ENCODE data around the gene NKAIN2. TPM values are rescaled to one million over a fixed set of nuclear protein-coding genes. Genes with fewer than 3 reads are reported as not detected.

NKAIN2 gene
- total and polyA plus RNA-seq, 2 donors (not counting 3 experiments of a cell fraction or from before 2014, with no cell fraction given) = 0.03 TPM; not detected in 1

DNA sequence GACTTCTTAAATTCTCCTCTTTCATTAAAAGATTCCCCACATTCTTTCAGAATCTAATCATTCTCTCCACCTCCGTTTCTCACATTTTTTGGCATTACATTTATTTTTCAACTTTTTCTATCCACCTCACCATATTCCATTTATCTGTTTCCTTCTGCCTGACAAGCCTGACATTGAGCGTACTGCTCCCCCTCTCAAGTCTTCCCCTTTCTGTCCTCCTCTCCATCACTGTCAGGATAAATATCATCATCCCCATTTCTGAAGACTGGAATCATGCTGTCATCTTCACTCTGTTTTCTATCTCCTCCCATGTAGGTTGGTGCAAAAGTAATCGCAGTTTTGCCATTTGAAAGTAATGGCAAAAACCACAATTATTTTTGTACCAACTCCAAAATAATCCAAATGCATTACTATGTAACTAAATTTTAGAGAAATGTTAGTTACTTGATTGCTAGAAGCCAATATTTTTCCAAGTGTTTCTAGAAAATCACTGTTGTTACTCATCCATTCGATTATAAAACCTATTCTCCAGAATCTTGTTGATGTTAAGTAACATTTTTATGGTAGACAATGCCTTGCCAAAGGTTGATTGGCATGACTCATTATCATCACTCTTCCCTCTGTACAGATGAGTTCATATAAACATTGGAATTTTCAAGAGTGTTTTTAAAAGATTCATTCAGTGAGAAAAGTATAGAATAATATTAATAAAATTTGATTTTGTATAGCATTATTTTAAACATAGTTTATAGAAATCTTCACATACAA lies 866.2 kb downstream of the NKAIN2 start:
- ChIA-PET CTCF (no interaction called here), POLR2A (no interaction called here)
- H3K4me2 ChIP-seq (ENCODE audit: insufficient read depth, low read length) = no peak overlapping the region
- no peaks in the 10 kb centered on the region for H3K79me2 ChIP-seq (ENCODE audit: control insufficient read depth, insufficient read depth, low read length)
- no peaks in the 10 kb centered on the region for H4K20me1 ChIP-seq (replicated peaks; ENCODE audit: control insufficient read depth, extremely low read depth, insufficient read depth, low read length)
- no peaks in the 10 kb centered on the region for H3K36me3 ChIP-seq (ENCODE audit: control insufficient read depth in 2 of 2, extremely low read depth in 1 of 2, insufficient read depth in 2 of 2, low read length in 2 of 2)
- no peak overlapping the region for H3K9ac ChIP-seq (replicated peaks; ENCODE audit: extremely low read depth, insufficient read depth, low read length)
- no peaks in the 10 kb centered on the region for H3K9me1 ChIP-seq (replicated peaks; ENCODE audit: control insufficient read depth, extremely low read depth, insufficient read depth, low read length)
- dilution Hi-C loops (cut with MboI; ENCODE audit: extremely low pct_ligation_motif_present, low sequenced_read_pairs) = no loop called here
- FAIRE-seq = no peak
- H3K27ac ChIP-seq (ENCODE audit: insufficient read depth, low read depth, low read length) = no peak overlapping the region
- BruUV-seq (replicated peaks) = no TSS peak
- no peaks in the 10 kb centered on the region for H3K9me3 ChIP-seq (replicated peaks; ENCODE audit: control insufficient read depth, insufficient read depth, low read length)
- no peaks in the 10 kb centered on the region for H3K4me1 ChIP-seq (ENCODE audit: control insufficient read depth, extremely low read depth, insufficient read depth, low read length)
- DNase-seq (ENCODE audit: low read depth, low spot score) = no peak
- intact Hi-C loops (cut with micrococcal nuclease) = no loop called here
- no peak overlapping the region for H2AFZ ChIP-seq (ENCODE audit: low read depth, low read length)
- no peak for TF ChIP-seq POLR2AphosphoS5 (IDR thresholded peaks at IDR 0.05; ENCODE audit: insufficient read depth, low read depth, low read length)
- TF ChIP-seq POLR2A (IDR thresholded peaks at IDR 0.05; ENCODE audit: low read depth, low read length) = no peak
- H3K4me3 ChIP-seq (replicated peaks in 1 of 3; ENCODE audit: insufficient read depth in 1 of 3, low read depth in 1 of 3, low read length in 3 of 3) = no peak overlapping the region
- H3K27me3 ChIP-seq (ENCODE audit: control insufficient read depth in 2 of 2, insufficient read depth in 2 of 2, low read length in 2 of 2) = no peaks in the 10 kb centered on the region

DNA sequence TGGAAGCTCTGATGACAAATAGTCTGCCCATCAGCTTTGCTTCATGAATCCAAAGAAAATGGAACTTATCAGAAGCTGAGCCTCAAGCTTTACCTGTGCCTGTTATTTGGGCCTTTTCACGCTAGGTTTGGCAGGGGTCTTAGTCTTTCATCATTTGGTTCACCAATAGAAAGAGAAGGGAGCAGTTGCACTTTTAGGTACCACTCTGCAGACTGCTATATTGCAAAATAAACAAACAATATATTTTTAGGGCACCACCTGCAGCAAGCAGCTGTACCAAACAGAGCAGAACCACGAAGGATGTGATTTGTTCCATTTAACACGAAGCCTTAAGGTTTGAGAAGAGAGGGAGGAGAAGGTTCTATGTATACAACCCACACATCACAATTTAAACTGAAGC lies 867.1 kb downstream of the NKAIN2 start:
- TF ChIP-seq POLR2AphosphoS5 (IDR thresholded peaks at IDR 0.05; ENCODE audit: insufficient read depth, low read depth, low read length) (no peak), FOS (IDR thresholded peaks at IDR 0.05; ENCODE audit: borderline replicate concordance, insufficient read depth, low read length) (no peak), EZH2 (IDR thresholded peaks at IDR 0.05; ENCODE audit: borderline replicate concordance, low read depth, low read length, severe bottlenecking) (no peak), MYC (IDR thresholded peaks at IDR 0.05; ENCODE audit: low read depth, low read length) (no peak), POLR2A (IDR thresholded peaks at IDR 0.05; ENCODE audit: low read depth, low read length) (no peak), GATA2 (IDR thresholded peaks at IDR 0.05; ENCODE audit: insufficient read depth, insufficient read length, low read depth, low read length) (no peak), JUN (IDR thresholded peaks at IDR 0.05; ENCODE audit: borderline replicate concordance, insufficient read depth, insufficient read length, low read depth) (no peak)
- TF ChIP-seq, protein P1, sequence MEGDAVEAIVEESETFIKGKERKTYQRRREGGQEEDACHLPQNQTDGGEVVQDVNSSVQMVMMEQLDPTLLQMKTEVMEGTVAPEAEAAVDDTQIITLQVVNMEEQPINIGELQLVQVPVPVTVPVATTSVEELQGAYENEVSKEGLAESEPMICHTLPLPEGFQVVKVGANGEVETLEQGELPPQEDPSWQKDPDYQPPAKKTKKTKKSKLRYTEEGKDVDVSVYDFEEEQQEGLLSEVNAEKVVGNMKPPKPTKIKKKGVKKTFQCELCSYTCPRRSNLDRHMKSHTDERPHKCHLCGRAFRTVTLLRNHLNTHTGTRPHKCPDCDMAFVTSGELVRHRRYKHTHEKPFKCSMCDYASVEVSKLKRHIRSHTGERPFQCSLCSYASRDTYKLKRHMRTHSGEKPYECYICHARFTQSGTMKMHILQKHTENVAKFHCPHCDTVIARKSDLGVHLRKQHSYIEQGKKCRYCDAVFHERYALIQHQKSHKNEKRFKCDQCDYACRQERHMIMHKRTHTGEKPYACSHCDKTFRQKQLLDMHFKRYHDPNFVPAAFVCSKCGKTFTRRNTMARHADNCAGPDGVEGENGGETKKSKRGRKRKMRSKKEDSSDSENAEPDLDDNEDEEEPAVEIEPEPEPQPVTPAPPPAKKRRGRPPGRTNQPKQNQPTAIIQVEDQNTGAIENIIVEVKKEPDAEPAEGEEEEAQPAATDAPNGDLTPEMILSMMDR (IDR thresholded peaks at IDR 0.05; ENCODE audit: extremely low read depth in 1 of 2, insufficient read depth in 1 of 2, low read depth in 1 of 2, low read length in 2 of 2) = no peak
- TF ChIP-seq, protein P2, sequence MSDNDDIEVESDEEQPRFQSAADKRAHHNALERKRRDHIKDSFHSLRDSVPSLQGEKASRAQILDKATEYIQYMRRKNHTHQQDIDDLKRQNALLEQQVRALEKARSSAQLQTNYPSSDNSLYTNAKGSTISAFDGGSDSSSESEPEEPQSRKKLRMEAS (IDR thresholded peaks at IDR 0.05; ENCODE audit: insufficient read depth, insufficient read length) = no peak
- dilution Hi-C loops (cut with MboI; ENCODE audit: extremely low pct_ligation_motif_present, low sequenced_read_pairs) (no loop called here), intact Hi-C loops (cut with micrococcal nuclease) (no loop called here)
- CTCF ChIA-PET = no interaction called here
- Histone ChIP-seq H3K4me2 (ENCODE audit: insufficient read depth, low read length) (no peak overlapping the region), H3K9me1 (replicated peaks; ENCODE audit: control insufficient read depth, extremely low read depth, insufficient read depth, low read length) (no peaks in the 10 kb centered on the region), H3K4me3 (replicated peaks in 1 of 3; ENCODE audit: insufficient read depth in 1 of 3, low read depth in 1 of 3, low read length in 3 of 3) (no peak overlapping the region), H3K36me3 (ENCODE audit: control insufficient read depth in 2 of 2, extremely low read depth in 1 of 2, insufficient read depth in 2 of 2, low read length in 2 of 2) (no peaks in the 10 kb centered on the region), H3K9ac (replicated peaks; ENCODE audit: extremely low read depth, insufficient read depth, low read length) (no peak overlapping the region), H3K27me3 (ENCODE audit: control insufficient read depth in 2 of 2, insufficient read depth in 2 of 2, low read length in 2 of 2) (no peaks in the 10 kb centered on the region), H3K27ac (ENCODE audit: insufficient read depth, low read depth, low read length) (no peak overlapping the region), H3K9me3 (replicated peaks; ENCODE audit: control insufficient read depth, insufficient read depth, low read length) (no peaks in the 10 kb centered on the region), H2AFZ (ENCODE audit: low read depth, low read length) (no peak overlapping the region), H3K4me1 (ENCODE audit: control insufficient read depth, extremely low read depth, insufficient read depth, low read length) (no peaks in the 10 kb centered on the region), H3K79me2 (ENCODE audit: control insufficient read depth, insufficient read depth, low read length) (no peaks in the 10 kb centered on the region), H4K20me1 (replicated peaks; ENCODE audit: control insufficient read depth, extremely low read depth, insufficient read depth, low read length) (no peaks in the 10 kb centered on the region)
- FAIRE-seq (no peak), DNase-seq (ENCODE audit: low read depth, low spot score) (no peak)
- BruUV-seq (replicated peaks) = no TSS peak
- POLR2A ChIA-PET = no interaction called here
